GM19468 (cell line): Measurements from ENCODE around the gene NEUROD4.

ENCODE experiments used
- ATAC-seq: cut with Tn5 transposase; IDR thresholded peaks from one replicate; pipeline ENCODE4 v1.9.1; 2021; ENCODE audit warnings: mild to moderate bottlenecking, moderate library complexity, moderate number of reproducible peaks; ENCODE audit not compliant: unreplicated experiment; ENCODE audit errors: extremely low read depth

The NEUROD4 gene

DNA sequence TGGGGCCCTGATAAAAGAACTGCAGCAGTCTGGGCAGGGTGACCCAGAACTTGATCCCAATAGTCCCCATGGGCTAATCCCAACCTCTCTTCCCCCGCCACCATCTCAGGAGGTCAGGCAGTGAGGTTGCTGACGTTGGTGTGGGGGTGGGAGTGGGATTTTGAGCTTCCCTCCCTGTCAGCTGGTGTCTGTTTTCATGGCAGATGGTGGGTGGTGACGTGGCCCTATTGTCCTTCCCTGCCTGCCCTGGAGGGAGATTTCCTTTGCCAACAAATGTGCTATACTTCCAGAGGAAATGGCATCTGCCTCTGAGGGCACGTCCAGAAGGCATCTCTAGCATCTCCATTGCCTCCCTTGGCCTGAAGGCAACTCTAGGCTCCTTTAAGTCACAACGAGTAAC is 37.7 kb downstream of the NEUROD4 start:
- no peak for ATAC-seq

DNA sequence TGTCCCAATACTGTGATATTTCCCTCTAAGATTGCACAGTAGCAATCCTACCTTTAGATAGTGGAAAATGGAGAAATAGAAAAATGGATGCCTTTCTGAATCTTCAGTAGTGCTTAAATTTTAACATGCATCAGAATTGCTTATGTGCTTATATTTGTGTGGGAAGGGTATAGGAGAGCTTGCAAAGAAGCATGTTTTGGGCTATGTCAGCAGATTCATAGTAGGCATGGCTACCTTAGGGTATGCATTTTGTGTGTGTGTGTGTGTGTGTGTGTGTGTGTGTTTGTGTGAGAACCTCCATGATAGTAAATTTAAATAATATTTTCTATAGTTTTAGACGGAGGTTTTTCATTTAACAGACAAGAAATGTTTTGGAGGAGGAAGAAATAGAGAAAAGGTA is 38.3 kb downstream of the NEUROD4 start:
- ATAC-seq, result no peak

DNA sequence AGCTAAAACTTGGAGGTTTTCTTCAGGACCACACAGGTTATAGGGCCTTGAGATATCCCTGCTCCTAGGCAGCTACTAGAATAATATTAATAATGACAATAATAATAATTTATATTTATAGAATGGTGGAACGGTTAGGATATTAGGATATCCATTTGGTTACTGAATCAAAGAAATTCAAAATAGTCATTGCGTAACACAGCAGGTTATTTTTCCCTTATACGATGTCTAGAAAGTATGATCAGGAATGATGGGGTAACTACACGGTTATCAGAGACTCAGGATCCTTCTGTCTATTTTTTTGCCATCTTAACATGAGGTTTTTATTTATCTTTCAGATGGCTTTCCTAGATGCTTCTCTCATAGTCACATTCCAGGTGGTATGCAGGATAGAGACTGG is 39.0 kb downstream of the NEUROD4 start:
- ATAC-seq, result no peak

DNA sequence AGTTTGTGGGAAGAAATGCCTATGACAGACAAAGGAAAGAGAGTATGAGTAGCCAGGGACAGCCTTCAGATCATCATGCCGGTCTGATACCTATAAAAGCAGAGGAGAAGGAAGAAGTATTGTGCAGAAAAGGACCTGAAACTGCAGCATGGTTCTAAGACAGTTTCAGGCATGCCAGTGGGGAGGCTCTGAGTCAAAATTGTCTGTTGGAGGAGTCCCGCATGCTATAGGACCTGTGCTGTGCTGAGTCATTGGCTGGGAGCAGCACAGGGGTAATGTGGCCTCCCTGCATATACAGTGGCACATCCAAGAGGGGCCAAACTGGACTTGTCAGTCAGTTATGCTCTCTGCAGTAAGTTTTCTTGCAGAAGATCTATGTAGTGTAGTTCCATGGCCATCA is 40.7 kb downstream of the NEUROD4 start:
- ATAC-seq, result peak; percentile 98

DNA sequence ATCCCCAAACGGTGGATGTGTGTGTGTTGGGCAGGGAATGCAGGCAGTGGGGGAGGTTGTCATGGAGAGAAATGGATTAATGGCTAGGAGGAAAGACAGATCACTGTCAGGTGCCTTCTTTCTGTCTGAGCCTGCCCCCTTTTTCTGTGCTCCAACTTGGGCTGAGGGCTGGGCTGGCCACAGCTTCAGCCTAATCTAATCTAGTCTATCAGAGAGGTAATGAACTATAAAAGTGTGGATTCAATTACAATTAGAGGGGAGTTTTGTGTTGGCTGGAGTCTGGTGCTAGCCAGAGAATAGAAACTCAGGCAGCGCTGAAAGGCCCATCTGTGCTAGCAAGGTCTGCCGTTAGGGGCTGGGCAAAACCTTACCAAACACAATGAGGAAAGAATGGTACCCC is 41.2 kb downstream of the NEUROD4 start:
- no peak for ATAC-seq

DNA sequence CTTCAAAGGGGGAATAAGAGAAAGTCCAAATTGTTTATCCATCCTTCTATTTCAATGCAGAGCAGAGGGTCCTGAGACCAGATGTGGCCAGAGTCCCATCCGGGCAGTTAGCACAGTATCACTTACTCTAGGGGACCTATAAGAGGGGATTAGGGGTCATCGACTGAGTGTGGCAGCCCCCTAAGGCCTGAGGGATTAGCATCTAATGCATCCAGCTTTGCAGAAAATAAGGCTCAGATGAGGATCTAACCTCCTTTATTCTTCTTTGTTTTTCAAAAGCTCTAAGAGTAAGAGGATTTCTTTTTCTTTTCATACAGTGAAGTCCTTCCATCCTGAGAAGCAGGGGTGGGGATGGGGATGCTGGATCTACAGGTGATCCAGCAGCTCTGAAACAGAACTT is 43.5 kb downstream of the NEUROD4 start:
- ATAC-seq, result no peak

DNA sequence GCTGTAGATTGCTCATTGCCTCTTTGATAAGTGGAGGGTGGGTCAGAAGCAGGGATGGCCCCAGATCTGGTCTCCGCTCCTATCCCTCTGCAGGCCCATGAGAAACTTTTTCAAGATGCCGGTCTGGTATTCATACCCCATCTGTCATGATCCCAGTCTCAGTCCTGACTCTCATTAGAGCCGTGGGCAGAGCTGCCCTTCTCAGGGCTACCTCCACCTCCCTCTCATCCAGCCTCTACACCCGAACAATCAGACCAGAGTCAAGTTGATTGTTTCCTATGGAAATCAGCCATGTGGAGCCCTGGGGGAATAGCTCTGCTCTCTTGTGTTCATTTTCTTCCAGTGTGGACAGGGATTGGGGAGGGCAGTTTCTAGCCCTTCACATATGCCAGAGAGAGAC is 45.8 kb downstream of the NEUROD4 start:
- ATAC-seq, result no peak

DNA sequence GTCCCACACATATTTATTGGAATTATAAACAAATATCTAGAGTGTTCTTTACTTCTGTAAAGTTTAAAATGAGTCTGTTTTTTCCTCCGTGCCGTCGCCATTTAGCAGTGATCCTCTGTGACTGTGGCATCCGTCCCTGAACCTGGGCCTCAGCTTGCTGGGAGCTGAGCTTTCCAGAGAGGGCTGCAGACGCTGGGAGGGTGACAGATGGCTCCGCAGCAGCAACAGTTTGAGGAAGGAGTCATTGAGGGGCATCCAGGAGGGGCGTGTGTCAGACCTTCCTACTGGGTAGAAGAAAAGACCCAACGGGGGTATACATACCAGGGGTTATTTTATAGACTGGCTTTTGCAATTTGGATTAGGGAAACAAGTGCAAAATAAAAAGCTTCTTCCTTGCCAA is 47.9 kb downstream of the NEUROD4 start:
- no peak for ATAC-seq

DNA sequence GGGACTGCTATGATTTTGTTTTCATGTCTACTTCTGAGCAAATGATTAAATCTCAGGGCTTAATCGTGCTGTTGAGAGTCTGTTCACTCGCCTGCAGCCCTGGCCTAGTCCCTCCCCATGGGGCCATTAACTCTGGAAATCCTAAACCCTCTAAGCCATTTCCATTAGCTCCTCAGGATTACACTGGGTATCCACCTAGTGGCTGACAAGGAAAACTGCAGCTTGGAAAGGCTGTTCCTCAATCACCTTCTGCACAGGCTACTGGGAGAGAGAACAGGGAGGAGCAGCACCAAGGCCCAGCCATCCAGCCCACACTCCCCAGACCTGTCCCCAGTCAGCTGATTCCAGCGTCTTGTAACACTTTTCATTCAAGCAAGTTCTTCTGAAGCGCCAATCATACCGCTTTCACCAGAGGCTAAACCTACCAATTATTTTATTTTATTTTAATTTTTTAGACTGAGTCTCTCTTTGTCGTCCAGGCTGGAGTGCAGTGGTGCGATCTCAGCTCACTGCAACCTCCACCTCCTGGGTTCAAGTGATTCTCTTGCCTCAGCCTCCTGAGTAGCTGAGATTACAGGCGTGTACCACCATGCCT is 48.7 kb downstream of the NEUROD4 start:
- ATAC-seq, result no peak

DNA sequence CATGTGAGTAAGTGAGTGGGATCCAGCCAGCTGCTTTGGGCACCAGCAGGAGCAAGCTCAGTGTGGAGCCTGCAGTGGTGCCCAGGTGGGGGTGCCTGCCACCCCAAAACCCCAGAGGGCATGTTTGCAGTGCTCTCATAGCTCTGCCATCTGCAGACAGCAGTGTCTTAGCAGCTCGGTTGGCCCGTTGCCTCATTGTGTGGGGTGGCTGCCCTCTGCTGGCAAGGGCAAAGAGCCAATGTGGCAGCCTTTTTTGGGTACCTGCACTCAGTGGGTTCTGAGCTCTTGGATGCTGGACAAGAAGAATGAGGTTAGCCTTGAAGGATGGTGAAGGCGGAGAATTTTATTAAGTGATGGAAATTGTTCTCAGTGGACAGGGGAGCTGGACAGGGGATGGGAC is 52.3 kb downstream of the NEUROD4 start:
- ATAC-seq, result peak; percentile 72

DNA sequence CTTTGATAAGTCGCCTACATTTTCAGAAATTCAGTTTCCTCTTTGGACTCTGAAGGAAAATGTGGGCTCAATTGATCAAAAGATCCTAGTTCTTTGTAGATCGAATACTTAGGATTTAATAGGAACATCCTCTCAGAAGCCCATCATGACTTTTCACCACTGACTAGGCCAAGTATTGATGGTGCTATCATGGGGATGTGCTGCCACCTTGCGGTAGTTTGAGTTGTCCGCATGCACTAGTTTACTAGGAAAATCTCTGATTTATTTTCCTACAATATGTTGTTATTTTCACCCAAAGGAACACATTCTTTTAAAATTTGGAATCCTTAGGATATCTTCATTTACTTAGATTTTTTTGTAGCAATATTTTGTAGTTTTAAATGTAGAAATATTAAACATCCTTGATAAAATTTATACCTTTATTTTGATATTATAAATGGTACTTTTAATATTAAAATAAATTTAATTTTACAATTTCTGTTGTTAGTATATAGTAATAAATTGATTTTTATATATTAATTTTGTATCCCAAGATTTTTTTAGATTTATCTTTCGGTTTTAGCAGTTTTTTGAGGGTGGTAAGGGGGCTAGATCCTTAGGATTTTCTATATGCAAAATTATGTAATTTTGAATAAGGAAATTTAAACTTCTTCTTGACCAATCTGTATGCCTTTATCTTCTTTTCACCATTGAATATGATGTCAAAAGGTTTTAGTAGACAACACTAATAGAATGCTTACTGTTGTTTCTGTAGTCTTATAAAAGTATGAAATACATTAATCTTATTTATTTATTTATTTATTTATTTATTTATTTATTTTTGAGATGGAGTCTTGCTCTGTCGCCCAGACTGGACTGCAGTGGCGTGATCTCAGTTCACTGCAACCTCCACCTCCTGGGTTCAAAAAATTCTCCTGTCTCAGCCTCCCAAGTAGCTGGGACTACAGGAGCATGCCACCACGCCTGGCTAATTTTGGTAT is 53.6 kb downstream of the NEUROD4 start:
- no peak for ATAC-seq

DNA sequence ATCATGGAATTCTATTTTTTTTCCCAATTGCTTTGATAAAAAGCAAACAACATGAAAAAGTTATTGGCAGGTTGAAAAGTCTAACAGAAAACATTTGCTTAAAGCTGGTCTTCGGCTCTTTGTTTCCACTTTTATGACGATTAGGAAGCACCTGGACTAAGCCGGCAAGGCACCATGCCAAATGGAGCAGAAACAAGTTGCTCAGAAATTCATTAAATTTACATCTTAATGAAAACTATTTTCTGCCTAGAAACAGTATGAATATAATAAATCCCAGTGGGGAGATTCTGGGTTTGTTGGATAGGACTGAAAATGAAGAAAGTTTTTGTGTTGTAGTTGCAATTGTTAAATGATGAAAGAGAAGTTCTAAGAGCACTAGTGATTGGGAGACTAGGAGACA is 55.0 kb downstream of the NEUROD4 start:
- no peak for ATAC-seq
